Panc1 (cell line): ENCODE results near the gene EGFL7. TPM values are rescaled to one million over a fixed set of nuclear protein-coding genes. Genes with fewer than 3 reads are reported as not detected.

Experiments
- ATAC-seq: fragments of 200-7000 bp; cut with Tn5 transposase; 2 replicates; pipeline ENCODE4 v1.9.1; 2020; ENCODE audit warnings: mild to moderate bottlenecking, moderate library complexity
- BruUV-seq: library from RNA; stranded (reverse); fragments of 400-500 nt; replicated peaks from 2 replicates; lab custom pipeline; 2021; lab: Mats Ljungman, UMichigan
- CTCF ChIA-PET: fragments of 300-600 bp; sonication (Branson Sonifier 250); formaldehyde crosslinking; loops from one replicate; lab custom pipeline; 2022; ENCODE audit warnings: antibody characterized with exemption; lab: Charles Lee
- POLR2A ChIA-PET: fragments of 300-600 bp; sonication (Branson Sonifier 250); formaldehyde crosslinking; loops from one replicate; lab custom pipeline; 2022; ENCODE audit warnings: antibody characterized with exemption; lab: Charles Lee
- DNase-seq: peaks from one replicate; pipeline ENCODE4 v3.0.0-alpha.2; 2010; ENCODE audit warnings: low read depth, low spot score
- H3K27ac ChIP-seq: 2 replicates; pipeline ENCODE4 v1.5.1; 2011; ENCODE audit warnings: mild to moderate bottlenecking, low read length, inconsistent platforms
- H3K27me3 ChIP-seq: fragments of 200-500 bp; sonication (Bioruptor generic); 2 replicates; pipeline ENCODE4 v1.6.0; 2014; ENCODE audit warnings: low read length, inconsistent platforms; ENCODE audit not compliant: control insufficient read depth, insufficient read depth
- H3K36me3 ChIP-seq: fragments of 200-500 bp; sonication (Bioruptor generic); 2 replicates; pipeline ENCODE4 v1.5.1; 2014; ENCODE audit warnings: inconsistent platforms, mild to moderate bottlenecking, low read length, moderate library complexity; ENCODE audit not compliant: control insufficient read depth, insufficient read depth
- H3K4me1 ChIP-seq: 2 replicates; pipeline ENCODE4 v1.5.1; 2011; ENCODE audit warnings: inconsistent platforms, mild to moderate bottlenecking, low read length, moderate library complexity; ENCODE audit not compliant: control insufficient read depth, insufficient read depth
- H3K4me3 ChIP-seq, 2 experiments: 2 replicates each; pipeline ENCODE4 v1.5.1; 2011 to 2012; ENCODE audit warnings: low read depth in 2 of 2, low read length in 2 of 2, mild to moderate bottlenecking in 2 of 2, inconsistent platforms in 1 of 2, moderate library complexity in 1 of 2
- H3K9me3 ChIP-seq: fragments of 200-500 bp; sonication (Bioruptor generic); 2 replicates; pipeline ENCODE4 v1.5.1; 2014; ENCODE audit warnings: low read depth, mild to moderate bottlenecking, inconsistent platforms, low read length, moderate library complexity; ENCODE audit not compliant: control insufficient read depth, insufficient read depth
- POLR2AphosphoS5 ChIP-seq: IDR thresholded peaks from 2 replicates; pipeline ENCODE4 v1.6.1; 2012; ENCODE audit warnings: mild to moderate bottlenecking, low read depth, low read length, moderate library complexity
- SIN3A ChIP-seq: IDR thresholded peaks from 2 replicates; pipeline ENCODE4 v1.6.1; 2012; ENCODE audit warnings: low read depth, mild to moderate bottlenecking, low read length, moderate library complexity, borderline replicate concordance; ENCODE audit not compliant: insufficient read depth
- TCF7L2 ChIP-seq: IDR thresholded peaks from 2 replicates; pipeline ENCODE4 v1.6.1; 2011; ENCODE audit warnings: mild to moderate bottlenecking, low read depth, low read length, inconsistent platforms
- in situ Hi-C: cut with HindIII; loops from 2 replicates; pipeline ENCODE4 v1.10.0; 2016; ENCODE audit warnings: low sequenced_read_pairs, low pct_unique_long_range_greater_than_20kb
- intact Hi-C: fragments of 100-400 bp; cut with micrococcal nuclease; formaldehyde crosslinking; loops from one replicate; pipeline ENCODE4 v1.10.0; 2022; ENCODE audit not compliant: unreplicated experiment
- total RNA-seq: library from RNA; stranded (reverse); gene quantifications from one replicate; pipeline ENCODE4 v1.2.1, GENCODE V29; 2021; ENCODE audit not compliant: unreplicated experiment
- TF ChIP-seq, protein P1 (sequence below): fragments of 450-650 bp; IDR thresholded peaks from 2 replicates; pipeline ENCODE4 v1.5.1; 2017; ENCODE audit warnings: mild to moderate bottlenecking
- TF ChIP-seq, protein P2 (sequence below), 2 experiments: IDR thresholded peaks; 2 replicates each; pipeline ENCODE4 v1.6.1; 2011 to 2012; ENCODE audit warnings: low read depth in 2 of 2, control low read depth in 1 of 2, low read length in 1 of 2, mild to moderate bottlenecking in 1 of 2, moderate library complexity in 1 of 2; ENCODE audit not compliant: insufficient read depth in 1 of 2

EGFL7 gene
- total RNA-seq, 1 experiment from 2014 or later = 42.3 TPM

DNA sequence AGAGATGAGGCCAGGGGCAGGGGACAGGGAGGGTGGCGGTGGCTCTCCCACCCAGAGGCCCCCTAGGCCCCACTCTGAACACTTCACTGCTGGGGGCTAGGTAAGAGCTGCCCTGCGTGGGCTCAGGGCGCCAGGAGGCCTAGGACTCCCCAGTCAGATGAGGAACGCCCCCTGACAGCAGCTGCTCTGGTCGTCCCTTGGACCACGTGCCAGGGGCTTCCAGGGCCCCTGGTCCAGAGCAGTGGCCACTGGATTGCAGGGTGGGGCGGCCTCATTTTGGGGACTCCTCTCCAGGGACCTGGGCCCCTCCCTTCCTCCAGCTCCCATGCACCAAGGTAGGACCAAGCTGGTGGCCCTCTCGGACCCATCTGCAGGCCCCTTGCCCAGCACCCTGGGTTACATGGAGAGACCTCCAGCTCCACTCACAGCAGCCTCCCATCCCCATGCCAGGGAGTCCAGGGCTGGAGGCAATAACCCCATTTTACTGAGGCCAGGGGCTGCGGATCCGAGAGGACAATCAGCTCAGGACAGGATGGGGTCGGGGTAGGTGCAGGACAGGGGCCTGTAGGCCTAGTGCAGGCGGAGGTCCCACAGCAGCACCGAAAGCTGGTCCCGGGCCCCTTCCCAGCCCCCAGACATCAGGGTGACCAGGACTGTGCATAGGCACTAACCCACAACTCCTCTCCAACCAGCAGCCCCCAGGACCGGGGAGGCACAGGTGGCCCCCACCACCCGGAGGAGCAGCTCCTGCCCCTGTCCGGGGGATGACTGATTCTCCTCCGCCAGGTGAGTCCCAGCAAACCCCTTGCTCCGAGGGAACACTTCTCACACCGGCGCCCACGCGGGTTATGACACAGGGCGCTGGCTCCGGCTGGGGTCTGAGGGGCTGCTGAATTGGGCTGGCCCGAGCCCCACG lies 1.5 kb downstream of the EGFL7 start:
- H3K27ac ChIP-seq = no peak overlapping the region
- ChIA-PET CTCF (interaction anchor here (0.5 to 0.9 kb wide), 2 partner anchors 13 to 41 kb away, joined by 3 to 6 read pairs; no protein-coding TSS in a partner anchor), POLR2A (no interaction called here)
- TF ChIP-seq, protein P1, sequence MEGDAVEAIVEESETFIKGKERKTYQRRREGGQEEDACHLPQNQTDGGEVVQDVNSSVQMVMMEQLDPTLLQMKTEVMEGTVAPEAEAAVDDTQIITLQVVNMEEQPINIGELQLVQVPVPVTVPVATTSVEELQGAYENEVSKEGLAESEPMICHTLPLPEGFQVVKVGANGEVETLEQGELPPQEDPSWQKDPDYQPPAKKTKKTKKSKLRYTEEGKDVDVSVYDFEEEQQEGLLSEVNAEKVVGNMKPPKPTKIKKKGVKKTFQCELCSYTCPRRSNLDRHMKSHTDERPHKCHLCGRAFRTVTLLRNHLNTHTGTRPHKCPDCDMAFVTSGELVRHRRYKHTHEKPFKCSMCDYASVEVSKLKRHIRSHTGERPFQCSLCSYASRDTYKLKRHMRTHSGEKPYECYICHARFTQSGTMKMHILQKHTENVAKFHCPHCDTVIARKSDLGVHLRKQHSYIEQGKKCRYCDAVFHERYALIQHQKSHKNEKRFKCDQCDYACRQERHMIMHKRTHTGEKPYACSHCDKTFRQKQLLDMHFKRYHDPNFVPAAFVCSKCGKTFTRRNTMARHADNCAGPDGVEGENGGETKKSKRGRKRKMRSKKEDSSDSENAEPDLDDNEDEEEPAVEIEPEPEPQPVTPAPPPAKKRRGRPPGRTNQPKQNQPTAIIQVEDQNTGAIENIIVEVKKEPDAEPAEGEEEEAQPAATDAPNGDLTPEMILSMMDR = no peak
- no peak for TF ChIP-seq TCF7L2
- no peak for TF ChIP-seq SIN3A
- TF ChIP-seq, protein P2, sequence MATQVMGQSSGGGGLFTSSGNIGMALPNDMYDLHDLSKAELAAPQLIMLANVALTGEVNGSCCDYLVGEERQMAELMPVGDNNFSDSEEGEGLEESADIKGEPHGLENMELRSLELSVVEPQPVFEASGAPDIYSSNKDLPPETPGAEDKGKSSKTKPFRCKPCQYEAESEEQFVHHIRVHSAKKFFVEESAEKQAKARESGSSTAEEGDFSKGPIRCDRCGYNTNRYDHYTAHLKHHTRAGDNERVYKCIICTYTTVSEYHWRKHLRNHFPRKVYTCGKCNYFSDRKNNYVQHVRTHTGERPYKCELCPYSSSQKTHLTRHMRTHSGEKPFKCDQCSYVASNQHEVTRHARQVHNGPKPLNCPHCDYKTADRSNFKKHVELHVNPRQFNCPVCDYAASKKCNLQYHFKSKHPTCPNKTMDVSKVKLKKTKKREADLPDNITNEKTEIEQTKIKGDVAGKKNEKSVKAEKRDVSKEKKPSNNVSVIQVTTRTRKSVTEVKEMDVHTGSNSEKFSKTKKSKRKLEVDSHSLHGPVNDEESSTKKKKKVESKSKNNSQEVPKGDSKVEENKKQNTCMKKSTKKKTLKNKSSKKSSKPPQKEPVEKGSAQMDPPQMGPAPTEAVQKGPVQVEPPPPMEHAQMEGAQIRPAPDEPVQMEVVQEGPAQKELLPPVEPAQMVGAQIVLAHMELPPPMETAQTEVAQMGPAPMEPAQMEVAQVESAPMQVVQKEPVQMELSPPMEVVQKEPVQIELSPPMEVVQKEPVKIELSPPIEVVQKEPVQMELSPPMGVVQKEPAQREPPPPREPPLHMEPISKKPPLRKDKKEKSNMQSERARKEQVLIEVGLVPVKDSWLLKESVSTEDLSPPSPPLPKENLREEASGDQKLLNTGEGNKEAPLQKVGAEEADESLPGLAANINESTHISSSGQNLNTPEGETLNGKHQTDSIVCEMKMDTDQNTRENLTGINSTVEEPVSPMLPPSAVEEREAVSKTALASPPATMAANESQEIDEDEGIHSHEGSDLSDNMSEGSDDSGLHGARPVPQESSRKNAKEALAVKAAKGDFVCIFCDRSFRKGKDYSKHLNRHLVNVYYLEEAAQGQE (IDR thresholded peaks at IDR 0.05; ENCODE audit: insufficient read depth in 1 of 2, low read depth in 2 of 2, low read length in 1 of 2) = no peak
- no peak for TF ChIP-seq POLR2AphosphoS5
- in situ Hi-C loops = no loop called here
- H3K27me3 ChIP-seq = no peaks in the 10 kb centered on the region
- H3K36me3 ChIP-seq = no peaks in the 10 kb centered on the region
- DNase-seq (no peak), ATAC-seq (no peak)
- peaks cover 25% of the 10 kb centered on the region for H3K4me1 ChIP-seq
- no peak overlapping the region for H3K4me3 ChIP-seq
- H3K9me3 ChIP-seq = no peaks in the 10 kb centered on the region
- intact Hi-C loops = no loop called here
- no TSS peak for BruUV-seq

DNA sequence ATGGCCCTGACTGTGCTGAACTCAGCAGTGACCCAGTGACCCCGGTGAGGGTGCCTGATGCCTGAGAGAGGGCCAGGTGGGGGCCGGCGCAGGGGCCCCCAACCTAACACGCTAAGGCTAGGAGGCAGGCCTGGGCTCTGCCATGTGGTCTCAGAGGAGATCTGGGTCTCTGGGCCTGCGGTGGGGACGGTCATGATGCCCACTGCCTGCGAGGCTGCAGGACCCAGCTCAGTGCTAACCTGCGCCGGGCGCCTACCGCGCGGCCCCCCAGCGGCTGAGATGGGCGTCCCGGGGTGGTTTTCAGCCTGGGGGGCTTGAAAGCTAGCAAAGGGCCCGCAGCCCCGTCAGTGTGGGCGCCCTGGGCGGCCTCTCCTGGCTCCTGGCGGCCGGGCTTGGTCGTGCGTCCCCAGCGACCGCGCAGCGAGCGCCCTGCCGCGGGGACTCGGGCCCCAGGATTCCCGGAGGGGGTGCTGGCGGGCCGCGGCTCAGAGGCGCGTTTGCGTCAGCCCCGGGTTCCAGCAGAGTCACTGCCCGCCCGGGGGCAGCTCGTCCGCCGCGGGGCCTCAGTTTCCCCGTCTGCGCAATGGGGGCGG lies 2.5 kb downstream of the EGFL7 start:
- Histone ChIP-seq H3K9me3 (no peaks in the 10 kb centered on the region), H3K27me3 (no peaks in the 10 kb centered on the region), H3K4me1 (peaks cover 33% of the 10 kb centered on the region), H3K27ac (peak overlapping the region; percentile 44; the same call in 1 of the 2 replicates), H3K4me3 (peak overlapping the region; percentile 40 to 41), H3K36me3 (no peaks in the 10 kb centered on the region)
- ChIA-PET POLR2A (no interaction called here), CTCF (interaction anchor here (0.8 kb wide), 1 partner anchor 29 kb away, joined by 3 read pairs; no protein-coding TSS in a partner anchor)
- BruUV-seq = no TSS peak
- in situ Hi-C loops (no loop called here), intact Hi-C loops (no loop called here)
- TF ChIP-seq, protein P1 = no peak
- no peak for TF ChIP-seq TCF7L2
- TF ChIP-seq SIN3A = no peak
- no peak for TF ChIP-seq POLR2AphosphoS5
- TF ChIP-seq, protein P2 (IDR thresholded peaks at IDR 0.05; ENCODE audit: insufficient read depth in 1 of 2, low read depth in 2 of 2, low read length in 1 of 2) = no peak
- ATAC-seq (peak; percentile 50), DNase-seq (no peak)
